Measurements from ENCODE around the gene GRK6. TPM values are rescaled to one million over a fixed set of nuclear protein-coding genes. Genes with fewer than 3 reads are reported as not detected.
"Not testable (repeated sequence)": the region's sequence is repeated elsewhere in the genome, so short reads cannot be mapped to it uniquely, and the experiment has no call there.

The GRK6 gene
- total RNA-seq, 1 experiment from 2014 or later = 60.9 TPM

GRCh38 chr5:177474002-177474476 lies 47.6 kb downstream of the GRK6 start:
- DNase-seq (ENCODE audit: low read depth) = no peak
- in situ Hi-C loops (cut with HindIII; ENCODE audit: low pct_unique_long_range_greater_than_20kb, low sequenced_read_pairs) = no loop called here

GRCh38 chr5:177474846-177475562 lies 48.5 kb downstream of the GRK6 start:
- DNase-seq (ENCODE audit: low read depth) = no peak
- in situ Hi-C loops (cut with HindIII; ENCODE audit: low pct_unique_long_range_greater_than_20kb, low sequenced_read_pairs) = no loop called here

- in situ Hi-C loops (cut with HindIII; ENCODE audit: low pct_unique_long_range_greater_than_20kb, low sequenced_read_pairs) = no loop called here
- no peak for DNase-seq (ENCODE audit: low read depth)
Measured at GRCh38 chr5:177475563-177476427, 49.3 kb downstream of the GRK6 start.

GRCh38 chr5:177476531-177477233 lies 50.2 kb downstream of the GRK6 start:
- in situ Hi-C loops (cut with HindIII; ENCODE audit: low pct_unique_long_range_greater_than_20kb, low sequenced_read_pairs) = no loop called here
- DNase-seq (ENCODE audit: low read depth) = no peak

GRCh38 chr5:177477701-177478477 lies 51.4 kb downstream of the GRK6 start:
- in situ Hi-C loops (cut with HindIII; ENCODE audit: low pct_unique_long_range_greater_than_20kb, low sequenced_read_pairs) = no loop called here
- DNase-seq (ENCODE audit: low read depth) = no peak

- in situ Hi-C loops (cut with HindIII; ENCODE audit: low pct_unique_long_range_greater_than_20kb, low sequenced_read_pairs) = no loop called here
- no peak for DNase-seq (ENCODE audit: low read depth)
Measured at GRCh38 chr5:177478711-177479646, 52.5 kb downstream of the GRK6 start.

- in situ Hi-C loops (cut with HindIII; ENCODE audit: low pct_unique_long_range_greater_than_20kb, low sequenced_read_pairs) = no loop called here
- no peak for DNase-seq (ENCODE audit: low read depth)
Measured at GRCh38 chr5:177479774-177480173, 53.3 kb downstream of the GRK6 start.

GRCh38 chr5:177482359-177482795 lies 55.9 kb downstream of the GRK6 start:
- in situ Hi-C loops (cut with HindIII; ENCODE audit: low pct_unique_long_range_greater_than_20kb, low sequenced_read_pairs) = no loop called here
- no peak for DNase-seq (ENCODE audit: low read depth)

GRCh38 chr5:177483042-177483441 lies 56.6 kb downstream of the GRK6 start:
- in situ Hi-C loops (cut with HindIII; ENCODE audit: low pct_unique_long_range_greater_than_20kb, low sequenced_read_pairs) = no loop called here
- DNase-seq (ENCODE audit: low read depth) = no peak

GRCh38 chr5:177483994-177484901 lies 57.8 kb downstream of the GRK6 start:
- in situ Hi-C loops (cut with HindIII; ENCODE audit: low pct_unique_long_range_greater_than_20kb, low sequenced_read_pairs) = no loop called here
- no peak for DNase-seq (ENCODE audit: low read depth)

- in situ Hi-C loops (cut with HindIII; ENCODE audit: low pct_unique_long_range_greater_than_20kb, low sequenced_read_pairs) = no loop called here
Measured at GRCh38 chr5:177484902-177485549, 58.5 kb downstream of the GRK6 start.

GRCh38 chr5:177485753-177486152 lies 59.3 kb downstream of the GRK6 start:
- in situ Hi-C loops (cut with HindIII; ENCODE audit: low pct_unique_long_range_greater_than_20kb, low sequenced_read_pairs); DNase-seq (ENCODE audit: low read depth): not testable (repeated sequence)

More at GRCh38 chr5:177484902-177485549, 58.5 kb downstream of the GRK6 start:
- DNase-seq (ENCODE audit: low read depth) = no peak

- in situ Hi-C loops (cut with HindIII; ENCODE audit: low pct_unique_long_range_greater_than_20kb, low sequenced_read_pairs) = no loop called here
- no peak for DNase-seq (ENCODE audit: low read depth)
Measured at GRCh38 chr5:177486256-177486655, 59.8 kb downstream of the GRK6 start.

GRCh38 chr5:177487144-177487543 lies 60.7 kb downstream of the GRK6 start:
- no peak for DNase-seq (ENCODE audit: low read depth)
- in situ Hi-C loops (cut with HindIII; ENCODE audit: low pct_unique_long_range_greater_than_20kb, low sequenced_read_pairs) = no loop called here

- in situ Hi-C loops (cut with HindIII; ENCODE audit: low pct_unique_long_range_greater_than_20kb, low sequenced_read_pairs) = no loop called here
- no peak for DNase-seq (ENCODE audit: low read depth)
Measured at GRCh38 chr5:177487975-177488374, 61.5 kb downstream of the GRK6 start.
